Measurements from ENCODE around the gene SCUBE2.

The SCUBE2 gene

DNA sequence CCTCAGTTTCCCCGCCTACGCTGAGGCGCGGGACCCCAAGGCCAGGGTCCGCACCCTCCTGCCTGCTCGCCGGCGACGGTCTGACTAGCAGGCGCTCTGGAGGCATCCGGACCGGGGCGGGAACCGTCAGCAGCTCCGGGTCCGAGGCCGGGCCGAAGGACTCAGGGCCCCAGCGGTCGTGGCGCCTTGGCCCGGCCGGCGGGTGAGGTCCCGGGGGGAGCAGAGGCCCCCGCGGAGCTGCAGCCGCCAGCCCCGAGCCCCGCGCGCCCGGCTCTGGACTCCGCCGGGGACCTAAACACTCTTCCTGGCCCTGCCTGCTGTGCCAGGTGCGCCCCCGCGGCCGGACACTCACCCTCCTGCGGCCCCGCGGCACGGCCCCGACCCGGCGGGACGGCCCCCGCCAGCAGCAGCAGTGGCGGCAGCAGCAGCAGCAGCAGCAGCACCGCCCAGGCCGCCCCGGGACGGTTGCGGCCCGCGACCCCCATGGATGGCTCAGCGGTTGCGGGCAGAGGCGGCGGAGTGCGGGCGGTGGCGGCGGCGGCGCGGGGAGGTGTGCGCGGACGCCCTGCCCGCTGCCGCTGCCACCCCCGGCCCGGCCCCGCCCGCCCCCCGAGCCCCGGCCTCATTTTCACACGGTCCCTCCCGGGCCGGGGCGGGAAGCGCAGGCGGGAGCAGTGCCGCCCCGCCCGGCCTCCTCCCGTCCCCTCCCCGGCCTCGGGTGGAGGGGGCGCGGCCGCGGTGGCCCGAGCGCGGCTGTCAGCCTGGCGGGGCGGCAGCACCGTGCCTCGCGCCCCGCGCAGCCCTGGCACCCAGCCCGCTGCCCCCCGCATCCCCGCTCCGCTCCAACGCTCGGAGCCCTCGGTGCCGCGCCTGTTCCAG is at the start of gene SCUBE2:
Gene SCUBE2 (minus strand): TSS at position 556 of the 879 bp plus-strand sequence. CDS start 71 bp downstream, at position 485.
- H3K4me3 ChIP-seq (ENCODE audit: low read depth, low read length) = no peak within 1 kb of the TSS
- DNase-seq (ENCODE audit: low read depth) = no peak
- TF ChIP-seq, protein P1, sequence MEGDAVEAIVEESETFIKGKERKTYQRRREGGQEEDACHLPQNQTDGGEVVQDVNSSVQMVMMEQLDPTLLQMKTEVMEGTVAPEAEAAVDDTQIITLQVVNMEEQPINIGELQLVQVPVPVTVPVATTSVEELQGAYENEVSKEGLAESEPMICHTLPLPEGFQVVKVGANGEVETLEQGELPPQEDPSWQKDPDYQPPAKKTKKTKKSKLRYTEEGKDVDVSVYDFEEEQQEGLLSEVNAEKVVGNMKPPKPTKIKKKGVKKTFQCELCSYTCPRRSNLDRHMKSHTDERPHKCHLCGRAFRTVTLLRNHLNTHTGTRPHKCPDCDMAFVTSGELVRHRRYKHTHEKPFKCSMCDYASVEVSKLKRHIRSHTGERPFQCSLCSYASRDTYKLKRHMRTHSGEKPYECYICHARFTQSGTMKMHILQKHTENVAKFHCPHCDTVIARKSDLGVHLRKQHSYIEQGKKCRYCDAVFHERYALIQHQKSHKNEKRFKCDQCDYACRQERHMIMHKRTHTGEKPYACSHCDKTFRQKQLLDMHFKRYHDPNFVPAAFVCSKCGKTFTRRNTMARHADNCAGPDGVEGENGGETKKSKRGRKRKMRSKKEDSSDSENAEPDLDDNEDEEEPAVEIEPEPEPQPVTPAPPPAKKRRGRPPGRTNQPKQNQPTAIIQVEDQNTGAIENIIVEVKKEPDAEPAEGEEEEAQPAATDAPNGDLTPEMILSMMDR (IDR thresholded peaks at IDR 0.05; ENCODE audit: low read depth, low read length) = no peak
- TF ChIP-seq MYC (IDR thresholded peaks at IDR 0.05; ENCODE audit: low read depth, low read length) (no peak), POLR2A (IDR thresholded peaks at IDR 0.05; ENCODE audit: extremely low read depth, insufficient read length) (no peak), MAX (IDR thresholded peaks at IDR 0.05; ENCODE audit: low read depth, low read length) (no peak)

GRCh38 chr11:9141186-9141585 is 49.8 kb upstream of the SCUBE2 start:
- DNase-seq (ENCODE audit: low read depth) = no peak
- TF ChIP-seq MYC (IDR thresholded peaks at IDR 0.05; ENCODE audit: low read depth, low read length) (no peak), MAX (IDR thresholded peaks at IDR 0.05; ENCODE audit: low read depth, low read length) (no peak), POLR2A (IDR thresholded peaks at IDR 0.05; ENCODE audit: extremely low read depth, insufficient read length) (no peak)
- TF ChIP-seq, protein P1 (IDR thresholded peaks at IDR 0.05; ENCODE audit: low read depth, low read length) = no peak
- H3K4me3 ChIP-seq (ENCODE audit: low read depth, low read length) = no peak overlapping the region

DNA sequence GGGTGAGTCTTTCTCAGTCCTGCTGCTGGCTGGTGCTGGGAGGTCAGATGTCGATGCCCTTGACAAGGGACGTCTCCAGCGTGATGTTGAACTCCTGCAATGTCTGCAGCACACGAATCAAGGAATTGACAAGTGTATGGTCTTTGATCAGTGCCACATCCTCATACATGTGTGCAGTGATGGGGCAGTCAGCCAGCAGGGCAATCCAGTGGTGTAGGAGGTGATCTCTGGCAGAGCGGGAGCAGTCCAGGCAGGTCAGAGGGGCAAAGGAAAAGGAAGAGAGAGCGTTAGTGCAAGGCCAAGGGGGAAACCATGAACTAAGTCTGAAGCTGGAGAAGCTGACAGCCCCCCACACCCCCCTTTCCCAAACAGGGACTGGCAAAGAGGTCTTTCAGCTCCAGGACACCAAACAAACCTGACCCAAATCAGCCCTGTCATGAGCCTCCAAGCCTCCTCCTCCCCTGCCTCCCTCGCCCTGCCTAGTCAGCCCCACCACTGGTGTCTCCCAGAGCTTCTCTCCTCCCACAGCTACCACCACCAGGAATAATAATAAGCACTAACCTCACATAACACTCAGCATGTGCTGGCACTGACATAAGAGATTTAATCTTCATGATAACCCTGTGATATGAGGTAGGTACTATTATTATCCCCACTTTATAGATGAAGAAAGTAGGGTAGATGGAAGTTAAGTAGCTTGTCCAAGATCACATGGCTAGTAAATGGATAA is 48.4 kb upstream of the SCUBE2 start:
- no peak overlapping the region for H3K4me3 ChIP-seq (ENCODE audit: low read depth, low read length)
- TF ChIP-seq, protein P1 (IDR thresholded peaks at IDR 0.05; ENCODE audit: low read depth, low read length) = no peak
- TF ChIP-seq POLR2A (IDR thresholded peaks at IDR 0.05; ENCODE audit: extremely low read depth, insufficient read length) (no peak), MAX (IDR thresholded peaks at IDR 0.05; ENCODE audit: low read depth, low read length) (no peak)

GRCh38 chr11:9138612-9139579 is 47.5 kb upstream of the SCUBE2 start:
- DNase-seq (ENCODE audit: low read depth) = no peak

More for the DNA sequence above, 48.4 kb upstream of the SCUBE2 start:
- DNase-seq (ENCODE audit: low read depth) = no peak

More at GRCh38 chr11:9138612-9139579, 47.5 kb upstream of the SCUBE2 start:
- TF ChIP-seq MYC (IDR thresholded peaks at IDR 0.05; ENCODE audit: low read depth, low read length) = no peak
- no peak for TF ChIP-seq MAX (IDR thresholded peaks at IDR 0.05; ENCODE audit: low read depth, low read length)
- TF ChIP-seq, protein P1 (IDR thresholded peaks at IDR 0.05; ENCODE audit: low read depth, low read length) = no peak
- TF ChIP-seq POLR2A (IDR thresholded peaks at IDR 0.05; ENCODE audit: extremely low read depth, insufficient read length) = no peak
- H3K4me3 ChIP-seq (ENCODE audit: low read depth, low read length) = no peak overlapping the region
